HepG2 (cell line): Measurements from ENCODE around the gene SKI. TPM values are rescaled to one million over a fixed set of nuclear protein-coding genes. Genes with fewer than 3 reads are reported as not detected.

Experiments used
- ATAC-seq: fragments of 200-7000 bp; cut with Tn5 transposase; 3 replicates; pipeline ENCODE4 v1.9.1; 2020; ENCODE audit warnings: mild to moderate bottlenecking, moderate library complexity
- BruUV-seq: library from RNA; stranded (reverse); fragments of 400-500 nt; replicated peaks from 2 replicates; lab custom pipeline; 2021; lab: Mats Ljungman, UMichigan
- CTCF ChIA-PET: fragments of 300-600 bp; formaldehyde crosslinking; extraction: SDS; loops from one replicate; lab custom pipeline; 2021; ENCODE audit warnings: low total read pairs, inconsistent platforms, low intra/inter-chr PET ratio; lab: Yijun Ruan, JAX
- POLR2A ChIA-PET: fragments of 350-600 bp; sonication (Branson Sonifier 250); formaldehyde crosslinking; loops from one replicate; lab custom pipeline; 2020; ENCODE audit warnings: antibody characterized with exemption, inconsistent platforms; lab: Yijun Ruan, JAX
- DNase-seq: peaks from one replicate; pipeline ENCODE4 v3.0.0-alpha.2; 2015; ENCODE audit warnings: low spot score
- FAIRE-seq: peaks from 3 replicates; lab custom pipeline; 2011; peaks lifted over from hg19 to GRCh38; lab: Jason Lieb, UNC
- H2AFZ ChIP-seq: one replicate; pipeline ENCODE4 v1.6.1; 2011; ENCODE audit warnings: low read length, inconsistent platforms
- H3K27ac ChIP-seq: fragments of 300-600 bp; 3 replicates; pipeline ENCODE4 v1.8.0; 2011; ENCODE audit warnings: mixed run types, mild to moderate bottlenecking, mixed read lengths, low read length, inconsistent platforms; ENCODE audit not compliant: insufficient read depth; ENCODE audit errors: extremely low read length
- H3K27me3 ChIP-seq, 2 experiments: fragments of 200-600 bp in 1 of 2; 2 replicates in 1 of 2; 3 replicates in 1 of 2; pipeline versions ENCODE4 v1.6.0 to v1.8.0; 2011; ENCODE audit warnings: low read length in 2 of 2, mild to moderate bottlenecking in 2 of 2, moderate library complexity in 2 of 2, inconsistent platforms in 1 of 2; ENCODE audit not compliant: insufficient read depth in 2 of 2, control insufficient read depth in 1 of 2
- H3K36me3 ChIP-seq, 2 experiments: fragments of 200-600 bp in 1 of 2; replicated peaks in 1 of 2; 2 replicates in 1 of 2; 3 replicates in 1 of 2; pipeline versions ENCODE4 v1.5.1 to v1.8.0; 2011; ENCODE audit warnings: low read length in 2 of 2, inconsistent platforms in 1 of 2; ENCODE audit not compliant: insufficient read depth in 2 of 2, control insufficient read depth in 1 of 2
- H3K4me1 ChIP-seq: 2 replicates; pipeline ENCODE4 v1.5.1; 2012; ENCODE audit warnings: low read length, inconsistent platforms; ENCODE audit not compliant: insufficient read depth
- H3K4me2 ChIP-seq: 2 replicates; pipeline ENCODE4 v1.6.0; 2011; ENCODE audit warnings: low read depth, low read length, inconsistent platforms
- H3K4me3 ChIP-seq, 3 experiments: fragments of 200-600 bp in 1 of 3; sonication (generic), shearing (Covaris generic) in 1 of 3; replicated peaks in 1 of 3; 2 replicates each; pipeline ENCODE4 v1.5.1; 2011 to 2016; ENCODE audit warnings: low read length in 3 of 3, inconsistent platforms in 2 of 3, low read depth in 2 of 3, mild to moderate bottlenecking in 2 of 3, control low read depth in 1 of 3, mixed read lengths in 1 of 3; ENCODE audit not compliant: insufficient read depth in 1 of 3
- H3K79me2 ChIP-seq: one replicate; pipeline ENCODE4 v1.6.1; 2011; ENCODE audit warnings: low read length, inconsistent platforms; ENCODE audit not compliant: insufficient read depth
- H3K9ac ChIP-seq: 2 replicates; pipeline ENCODE4 v1.6.0; 2011; ENCODE audit warnings: mild to moderate bottlenecking, low read depth, low read length, inconsistent platforms; ENCODE audit not compliant: insufficient read depth
- H3K9me3 ChIP-seq: 2 replicates; pipeline ENCODE4 v1.5.1; 2012; ENCODE audit warnings: mild to moderate bottlenecking, low read length
- H4K20me1 ChIP-seq: 2 replicates; pipeline ENCODE4 v1.6.0; 2011; ENCODE audit warnings: inconsistent platforms, mild to moderate bottlenecking, low read length, moderate library complexity; ENCODE audit not compliant: insufficient read depth
- FOXO4 ChIP-seq: sonication (generic); formaldehyde crosslinking; conservative IDR thresholded peaks from 2 replicates; pipeline ENCODE4 v1.8.1; 2023; ENCODE audit warnings: missing genetic modification reagents
- IKZF5 ChIP-seq: IDR thresholded peaks from 2 replicates; pipeline ENCODE4 v1.6.1; 2018; ENCODE audit warnings: missing genetic modification reagents, mild to moderate bottlenecking, missing compliant biosample characterization
- MED1 ChIP-seq: sonication (generic); formaldehyde crosslinking; IDR thresholded peaks from 2 replicates; pipeline ENCODE4 v1.4.0; 2020; ENCODE audit warnings: missing genetic modification reagents
- MXD4 ChIP-seq: IDR thresholded peaks from 2 replicates; pipeline ENCODE4 v1.6.1; 2016; ENCODE audit warnings: mild to moderate bottlenecking, missing biosample characterization, missing genetic modification reagents
- RFX1 ChIP-seq: fragments of 450-650 bp; IDR thresholded peaks from 2 replicates; pipeline ENCODE4 v1.6.1; 2017
- RNF2 ChIP-seq: fragments of 450-650 bp; conservative IDR thresholded peaks from 2 replicates; pipeline ENCODE4 v1.6.1; 2016; ENCODE audit warnings: low read depth
- SP5 ChIP-seq: IDR thresholded peaks from 2 replicates; pipeline ENCODE4 v1.6.1; 2016; ENCODE audit warnings: low read depth, borderline replicate concordance
- TOPORS ChIP-seq: sonication (generic); formaldehyde crosslinking; IDR thresholded peaks from 2 replicates; pipeline ENCODE4 v1.8.0; 2023; ENCODE audit warnings: mild to moderate bottlenecking, missing genetic modification reagents
- ZBTB21 ChIP-seq: sonication (generic); formaldehyde crosslinking; IDR thresholded peaks from 2 replicates; pipeline ENCODE4 v1.4.0; 2020; ENCODE audit warnings: missing genetic modification reagents
- ZBTB38 ChIP-seq: sonication (generic); formaldehyde crosslinking; IDR thresholded peaks from 2 replicates; pipeline ENCODE4 v1.5.1; 2020; ENCODE audit warnings: mild to moderate bottlenecking, missing genetic modification reagents
- WGBS: methylation state at CpG from one replicate; pipeline ENCODE4 v1.1.6; 2017; ENCODE audit warnings: low lambda C conversion rate; 5-methylcytosine and 5-hydroxymethylcytosine counted together
- in situ Hi-C: cut with HindIII; loops from 2 replicates; pipeline ENCODE4 v1.10.0; 2017; ENCODE audit warnings: low pct_unique_long_range_greater_than_20kb; ENCODE audit not compliant: extremely low pct_ligation_motif_present
- intact Hi-C: fragments of 100-400 bp; cut with micrococcal nuclease; formaldehyde crosslinking; loops from one replicate; pipeline ENCODE4 v1.10.0; 2022; ENCODE audit not compliant: unreplicated experiment
- polyA plus RNA-seq, 8 experiments: library from polyadenylated mRNA; depleted of rRNA in 3 of 8; stranded (reverse) in 7 of 8; unstranded in 1 of 8; fragments of >200 nt; fragmentation: Illumina TruSeq in 4 of 8; extraction: Trizol in 4 of 8; gene quantifications; 2 replicates each; pipeline versions ENCODE4 v1.2.1 to v1.2.3, GENCODE V29; 2011 to 2016; ENCODE audit warnings: low read depth in 4 of 8, missing spikeins in 1 of 8, mixed read lengths in 1 of 8; ENCODE audit not compliant: insufficient read depth in 1 of 8
- total RNA-seq, 5 experiments: library from RNA; depleted of rRNA; stranded (reverse); fragments of >200 nt; fragmentation: Illumina TruSeq; extraction: Trizol; gene quantifications; 2 replicates each; pipeline ENCODE4 v1.2.3, GENCODE V29; 2016; ENCODE audit warnings: low read depth in 1 of 5
- TF ChIP-seq, protein P1 (sequence below): sonication (generic); formaldehyde crosslinking; IDR thresholded peaks from 2 replicates; pipeline ENCODE4 v1.4.0; 2020; ENCODE audit warnings: mild to moderate bottlenecking, missing genetic modification reagents
- TF ChIP-seq, protein P2 (sequence below): sonication (generic); formaldehyde crosslinking; IDR thresholded peaks from 2 replicates; pipeline ENCODE4 v1.5.0; 2020; ENCODE audit warnings: missing genetic modification reagents
- TF ChIP-seq, protein P3 (sequence below): sonication (generic); formaldehyde crosslinking; IDR thresholded peaks from 2 replicates; pipeline ENCODE4 v1.4.0; 2020; ENCODE audit warnings: mild to moderate bottlenecking, missing genetic modification reagents
- TF ChIP-seq, protein P4 (sequence below): sonication (generic); formaldehyde crosslinking; IDR thresholded peaks from 2 replicates; pipeline ENCODE4 v1.5.1; 2020; ENCODE audit warnings: mild to moderate bottlenecking, missing genetic modification reagents, borderline replicate concordance

SKI gene
- total and polyA plus RNA-seq, 2 of the 13 experiments (the other 11 are each of a cell fraction or from before 2014, with no cell fraction given) = 4.7 to 6.9 TPM

DNA sequence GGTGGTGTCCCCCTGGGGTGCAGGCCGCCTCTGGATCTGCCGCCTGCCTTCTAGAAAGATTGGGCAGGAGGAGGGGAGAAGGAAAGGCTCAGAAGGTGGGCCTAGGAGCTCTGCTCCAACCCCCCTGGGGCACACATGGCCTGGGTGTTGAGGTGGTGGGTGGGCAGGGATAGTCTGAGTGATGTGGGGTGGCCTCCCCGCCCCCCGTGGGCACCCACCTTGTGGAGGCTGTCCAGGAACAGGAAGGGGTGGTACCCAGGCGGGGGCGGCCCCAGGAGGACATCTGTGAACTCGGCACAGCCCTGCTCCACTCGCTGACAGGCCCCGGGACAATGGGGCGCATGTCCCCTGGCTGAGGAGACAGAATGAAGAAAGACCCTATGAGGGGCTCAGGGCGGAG lies 108.4 kb downstream of the SKI start:
- Histone ChIP-seq H2AFZ (no peak overlapping the region), H3K4me1 (no peaks in the 10 kb centered on the region), H3K79me2 (no peaks in the 10 kb centered on the region), H3K9ac (no peak overlapping the region), H3K27ac (no peak overlapping the region), H3K9me3 (no peaks in the 10 kb centered on the region), H4K20me1 (no peaks in the 10 kb centered on the region), H3K36me3 (no peaks in the 10 kb centered on the region), H3K4me2 (no peak overlapping the region), H3K4me3 (no peak overlapping the region), H3K27me3 (peaks cover 24 to 87% of the 10 kb centered on the region in 2 experiments)
- WGBS = no CpG with 5 or more reads among the region's 11 CpGs
- BruUV-seq = no TSS peak
- ChIA-PET POLR2A (no interaction called here), CTCF (no interaction called here)
- DNase-seq = no peak
- no peak for ATAC-seq
- TF ChIP-seq RFX1 = no peak
- no peak for TF ChIP-seq ZBTB38 (CRISPR knock-in tag)
- no peak for TF ChIP-seq FOXO4 (CRISPR knock-in tag)
- TF ChIP-seq, protein P1, sequence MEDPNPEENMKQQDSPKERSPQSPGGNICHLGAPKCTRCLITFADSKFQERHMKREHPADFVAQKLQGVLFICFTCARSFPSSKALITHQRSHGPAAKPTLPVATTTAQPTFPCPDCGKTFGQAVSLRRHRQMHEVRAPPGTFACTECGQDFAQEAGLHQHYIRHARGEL = no peak
- TF ChIP-seq TOPORS (CRISPR knock-in tag) = no peak
- no peak for TF ChIP-seq MXD4 (CRISPR knock-in tag)
- no peak for TF ChIP-seq RNF2
- TF ChIP-seq, protein P2, sequence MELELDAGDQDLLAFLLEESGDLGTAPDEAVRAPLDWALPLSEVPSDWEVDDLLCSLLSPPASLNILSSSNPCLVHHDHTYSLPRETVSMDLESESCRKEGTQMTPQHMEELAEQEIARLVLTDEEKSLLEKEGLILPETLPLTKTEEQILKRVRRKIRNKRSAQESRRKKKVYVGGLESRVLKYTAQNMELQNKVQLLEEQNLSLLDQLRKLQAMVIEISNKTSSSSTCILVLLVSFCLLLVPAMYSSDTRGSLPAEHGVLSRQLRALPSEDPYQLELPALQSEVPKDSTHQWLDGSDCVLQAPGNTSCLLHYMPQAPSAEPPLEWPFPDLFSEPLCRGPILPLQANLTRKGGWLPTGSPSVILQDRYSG (CRISPR knock-in tag) = no peak
- TF ChIP-seq MED1 = no peak
- TF ChIP-seq, protein P3, sequence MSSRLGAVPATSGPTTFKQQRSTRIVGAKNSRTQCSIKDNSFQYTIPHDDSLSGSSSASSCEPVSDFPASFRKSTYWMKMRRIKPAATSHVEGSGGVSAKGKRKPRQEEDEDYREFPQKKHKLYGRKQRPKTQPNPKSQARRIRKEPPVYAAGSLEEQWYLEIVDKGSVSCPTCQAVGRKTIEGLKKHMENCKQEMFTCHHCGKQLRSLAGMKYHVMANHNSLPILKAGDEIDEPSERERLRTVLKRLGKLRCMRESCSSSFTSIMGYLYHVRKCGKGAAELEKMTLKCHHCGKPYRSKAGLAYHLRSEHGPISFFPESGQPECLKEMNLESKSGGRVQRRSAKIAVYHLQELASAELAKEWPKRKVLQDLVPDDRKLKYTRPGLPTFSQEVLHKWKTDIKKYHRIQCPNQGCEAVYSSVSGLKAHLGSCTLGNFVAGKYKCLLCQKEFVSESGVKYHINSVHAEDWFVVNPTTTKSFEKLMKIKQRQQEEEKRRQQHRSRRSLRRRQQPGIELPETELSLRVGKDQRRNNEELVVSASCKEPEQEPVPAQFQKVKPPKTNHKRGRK = no peak
- no peak for TF ChIP-seq IKZF5 (CRISPR knock-in tag)
- TF ChIP-seq SP5 (CRISPR knock-in tag) = no peak
- TF ChIP-seq, protein P4, sequence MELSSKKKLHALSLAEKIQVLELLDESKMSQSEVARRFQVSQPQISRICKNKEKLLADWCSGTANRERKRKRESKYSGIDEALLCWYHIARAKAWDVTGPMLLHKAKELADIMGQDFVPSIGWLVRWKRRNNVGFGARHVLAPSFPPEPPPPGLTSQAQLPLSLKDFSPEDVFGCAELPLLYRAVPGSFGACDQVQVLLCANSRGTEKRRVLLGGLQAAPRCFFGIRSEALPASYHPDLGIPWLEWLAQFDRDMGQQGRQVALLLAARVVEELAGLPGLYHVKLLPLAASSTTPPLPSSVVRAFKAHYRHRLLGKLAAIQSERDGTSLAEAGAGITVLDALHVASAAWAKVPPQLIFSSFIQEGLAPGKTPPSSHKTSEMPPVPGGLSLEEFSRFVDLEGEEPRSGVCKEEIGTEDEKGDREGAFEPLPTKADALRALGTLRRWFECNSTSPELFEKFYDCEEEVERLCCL (CRISPR knock-in tag) = no peak
- TF ChIP-seq ZBTB21 = no peak
- FAIRE-seq = no peak
- intact Hi-C loops = no loop called here
- in situ Hi-C loops = no loop called here
